HG02885 (cell line): ENCODE data around the gene ISL2.

Experiments
- ATAC-seq: cut with Tn5 transposase; IDR thresholded peaks from one replicate; pipeline ENCODE4 v1.9.1; 2021; ENCODE audit warnings: mild to moderate bottlenecking; ENCODE audit not compliant: unreplicated experiment, poor library complexity

ISL2 gene

GRCh38 chr15:76327191-76328105 lies 9.1 kb upstream of the ISL2 start:
- no peak for ATAC-seq

GRCh38 chr15:76328106-76328696 lies 8.4 kb upstream of the ISL2 start:
- no peak for ATAC-seq

- ATAC-seq = no peak
Observed at GRCh38 chr15:76328958-76329357, 7.6 kb upstream of the ISL2 start.

GRCh38 chr15:76330080-76330680 lies 6.4 kb upstream of the ISL2 start:
- ATAC-seq = no peak

- ATAC-seq = no peak
Observed at GRCh38 chr15:76332796-76333195, 3.8 kb upstream of the ISL2 start.

GRCh38 chr15:76333309-76333708 lies 3.3 kb upstream of the ISL2 start:
- ATAC-seq = no peak

GRCh38 chr15:76333720-76334437 lies 2.7 kb upstream of the ISL2 start:
- ATAC-seq = no peak

- ATAC-seq = no peak
Observed at GRCh38 chr15:76334438-76335306, 1.9 kb upstream of the ISL2 start.

GRCh38 chr15:76335307-76336253 lies 993 bp upstream of the ISL2 start:
- no peak for ATAC-seq

- ATAC-seq = no peak
Observed at GRCh38 chr15:76337059-76337695, 604 bp downstream of the ISL2 start.

GRCh38 chr15:76337696-76338485 lies 1.3 kb downstream of the ISL2 start:
- ATAC-seq = no peak

- ATAC-seq = no peak
Observed at GRCh38 chr15:76338486-76339304, 2.1 kb downstream of the ISL2 start.

GRCh38 chr15:76339305-76340197 lies 3.0 kb downstream of the ISL2 start:
- no peak for ATAC-seq

- no peak for ATAC-seq
Observed at GRCh38 chr15:76340198-76340802, 3.7 kb downstream of the ISL2 start.

GRCh38 chr15:76340803-76341365 lies 4.3 kb downstream of the ISL2 start:
- no peak for ATAC-seq
